GM12864 (cell line): ENCODE results near the gene MIA2.

Experiments used
- DNase-seq: peaks from one replicate; pipeline ENCODE4 v3.0.0-alpha.2; 2011; ENCODE audit warnings: low read depth
- H3K4me3 ChIP-seq: 2 replicates; pipeline ENCODE4 v1.5.1; 2011; ENCODE audit warnings: mild to moderate bottlenecking, low read depth, low read length, control low read depth
- CTCF ChIP-seq: IDR thresholded peaks from 2 replicates; pipeline ENCODE4 v1.5.1; 2011; ENCODE audit warnings: low read depth, mild to moderate bottlenecking, moderate library complexity, low read length, control low read depth, inconsistent platforms; ENCODE audit errors: missing control alignments

The MIA2 gene

GRCh38 chr14:39395555-39396254 is 162.0 kb downstream of the MIA2 start:
- TF ChIP-seq CTCF = no peak
- no peak overlapping the region for H3K4me3 ChIP-seq
- DNase-seq = no peak

GRCh38 chr14:39396448-39396847 is 162.7 kb downstream of the MIA2 start:
- TF ChIP-seq CTCF = no peak
- no peak for DNase-seq
- H3K4me3 ChIP-seq = no peak overlapping the region

GRCh38 chr14:39398382-39398781 is 164.7 kb downstream of the MIA2 start:
- TF ChIP-seq CTCF = no peak
- no peak for DNase-seq
- H3K4me3 ChIP-seq = no peak overlapping the region

- no peak for TF ChIP-seq CTCF
- DNase-seq = no peak
- no peak overlapping the region for H3K4me3 ChIP-seq
Observed at GRCh38 chr14:39406560-39406959, 172.8 kb downstream of the MIA2 start.

- TF ChIP-seq CTCF = no peak
Observed at GRCh38 chr14:39416072-39416471, 182.4 kb downstream of the MIA2 start.

GRCh38 chr14:39417014-39417413 is 183.3 kb downstream of the MIA2 start:
- no peak for DNase-seq
- TF ChIP-seq CTCF = no peak
- no peak overlapping the region for H3K4me3 ChIP-seq

More at GRCh38 chr14:39416072-39416471, 182.4 kb downstream of the MIA2 start:
- H3K4me3 ChIP-seq = no peak overlapping the region
- no peak for DNase-seq

GRCh38 chr14:39419272-39419671 is 185.6 kb downstream of the MIA2 start:
- no peak for TF ChIP-seq CTCF

More at GRCh38 chr14:39419272-39419671, 185.6 kb downstream of the MIA2 start:
- DNase-seq = no peak
- H3K4me3 ChIP-seq = no peak overlapping the region
